DND-41 (cell line): ENCODE results near the gene FASTKD3.

Experiments used
- ATAC-seq: fragments of 200-7000 bp; cut with Tn5 transposase; 3 replicates; pipeline ENCODE4 v1.9.1; 2021; ENCODE audit warnings: low read depth; ENCODE audit not compliant: insufficient read depth
- DNase-seq: peaks from one replicate; pipeline ENCODE4 v3.0.0-alpha.2; 2020
- H2AFZ ChIP-seq: 2 replicates; pipeline ENCODE4 v1.6.0; 2012; ENCODE audit warnings: low read depth, low read length
- H3K27ac ChIP-seq: 2 replicates; pipeline ENCODE4 v1.5.1; 2012; ENCODE audit warnings: low read length, inconsistent platforms
- H3K27me3 ChIP-seq: fragments of 200-600 bp; sonication (generic); 2 replicates; pipeline ENCODE4 v1.6.0; 2012; ENCODE audit warnings: low read length, mild to moderate bottlenecking, inconsistent platforms; ENCODE audit not compliant: insufficient read depth, poor library complexity
- H3K36me3 ChIP-seq: 2 replicates; pipeline ENCODE4 v1.5.1; 2012; ENCODE audit warnings: low read length, inconsistent platforms; ENCODE audit not compliant: insufficient read depth
- H3K4me1 ChIP-seq: 2 replicates; pipeline ENCODE4 v1.5.1; 2012; ENCODE audit warnings: mild to moderate bottlenecking, low read length; ENCODE audit not compliant: insufficient read depth
- H3K4me2 ChIP-seq: 2 replicates; pipeline ENCODE4 v1.6.0; 2012; ENCODE audit warnings: mild to moderate bottlenecking, moderate library complexity, low read length, inconsistent platforms; ENCODE audit not compliant: insufficient read depth
- H3K4me3 ChIP-seq, 2 experiments: fragments of 200-600 bp in 1 of 2; shearing (Covaris generic) in 1 of 2; 2 replicates each; pipeline ENCODE4 v1.5.1; 2012 to 2016; ENCODE audit warnings: inconsistent platforms in 2 of 2, low read length in 2 of 2, mild to moderate bottlenecking in 2 of 2, low read depth in 1 of 2, moderate library complexity in 1 of 2
- H3K79me2 ChIP-seq: 2 replicates; pipeline ENCODE4 v1.6.0; 2012; ENCODE audit warnings: low read length, inconsistent platforms; ENCODE audit not compliant: insufficient read depth
- H3K9ac ChIP-seq: 2 replicates; pipeline ENCODE4 v1.6.0; 2012; ENCODE audit warnings: low read depth, mild to moderate bottlenecking, inconsistent platforms, low read length, moderate library complexity
- H3K9me3 ChIP-seq: 2 replicates; pipeline ENCODE4 v1.5.1; 2012; ENCODE audit warnings: low read length, moderate library complexity, mild to moderate bottlenecking, inconsistent platforms; ENCODE audit not compliant: insufficient read depth, severe bottlenecking
- H4K20me1 ChIP-seq: 2 replicates; pipeline ENCODE4 v1.6.0; 2012; ENCODE audit warnings: low read length; ENCODE audit not compliant: insufficient read depth
- EZH2 ChIP-seq: IDR thresholded peaks from 3 replicates; pipeline ENCODE4 v1.6.1; 2012; ENCODE audit warnings: borderline replicate concordance, low read depth, mild to moderate bottlenecking, moderate library complexity, low read length, inconsistent platforms; ENCODE audit not compliant: severe bottlenecking
- TF ChIP-seq, protein P1 (sequence below): IDR thresholded peaks from 2 replicates; pipeline ENCODE4 v1.5.1; 2012; ENCODE audit warnings: borderline replicate concordance, low read length, moderate library complexity, mild to moderate bottlenecking; ENCODE audit not compliant: poor library complexity, severe bottlenecking; ENCODE audit errors: extremely low read depth

Gene FASTKD3

DNA sequence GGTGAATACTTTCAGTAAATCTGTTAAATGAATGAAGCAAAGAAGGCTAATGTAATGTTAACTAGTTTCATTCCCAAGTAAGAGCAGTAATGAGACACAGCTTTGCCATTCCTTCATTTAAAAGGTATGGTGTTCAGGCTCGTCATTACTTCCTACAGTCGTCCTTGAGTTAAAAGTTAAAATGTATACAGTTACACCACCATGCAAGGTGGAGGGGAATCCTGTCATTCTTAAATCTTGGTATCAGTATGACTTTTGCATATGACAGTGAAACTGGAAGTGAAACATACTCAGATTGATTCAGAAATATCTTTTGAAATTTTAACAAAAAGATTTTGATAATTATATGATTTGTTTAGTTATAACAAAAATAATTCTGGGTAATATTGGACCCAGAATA, 26.0 kb upstream of the FASTKD3 start:
- no peak overlapping the region for H2AFZ ChIP-seq
- no peaks in the 10 kb centered on the region for H3K4me1 ChIP-seq
- no peak overlapping the region for H3K4me2 ChIP-seq
- no peaks in the 10 kb centered on the region for H3K27me3 ChIP-seq
- H3K4me3 ChIP-seq, result no peak overlapping the region
- no peak overlapping the region for H3K9ac ChIP-seq
- ATAC-seq, result no peak
- no peaks in the 10 kb centered on the region for H3K9me3 ChIP-seq
- H3K79me2 ChIP-seq, result no peaks in the 10 kb centered on the region
- H4K20me1 ChIP-seq, result no peaks in the 10 kb centered on the region
- H3K36me3 ChIP-seq, result peaks cover 89% of the 10 kb centered on the region
- no peak overlapping the region for H3K27ac ChIP-seq
- no peak for DNase-seq
- no peak for TF ChIP-seq EZH2
- TF ChIP-seq, protein P1, sequence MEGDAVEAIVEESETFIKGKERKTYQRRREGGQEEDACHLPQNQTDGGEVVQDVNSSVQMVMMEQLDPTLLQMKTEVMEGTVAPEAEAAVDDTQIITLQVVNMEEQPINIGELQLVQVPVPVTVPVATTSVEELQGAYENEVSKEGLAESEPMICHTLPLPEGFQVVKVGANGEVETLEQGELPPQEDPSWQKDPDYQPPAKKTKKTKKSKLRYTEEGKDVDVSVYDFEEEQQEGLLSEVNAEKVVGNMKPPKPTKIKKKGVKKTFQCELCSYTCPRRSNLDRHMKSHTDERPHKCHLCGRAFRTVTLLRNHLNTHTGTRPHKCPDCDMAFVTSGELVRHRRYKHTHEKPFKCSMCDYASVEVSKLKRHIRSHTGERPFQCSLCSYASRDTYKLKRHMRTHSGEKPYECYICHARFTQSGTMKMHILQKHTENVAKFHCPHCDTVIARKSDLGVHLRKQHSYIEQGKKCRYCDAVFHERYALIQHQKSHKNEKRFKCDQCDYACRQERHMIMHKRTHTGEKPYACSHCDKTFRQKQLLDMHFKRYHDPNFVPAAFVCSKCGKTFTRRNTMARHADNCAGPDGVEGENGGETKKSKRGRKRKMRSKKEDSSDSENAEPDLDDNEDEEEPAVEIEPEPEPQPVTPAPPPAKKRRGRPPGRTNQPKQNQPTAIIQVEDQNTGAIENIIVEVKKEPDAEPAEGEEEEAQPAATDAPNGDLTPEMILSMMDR, result no peak

DNA sequence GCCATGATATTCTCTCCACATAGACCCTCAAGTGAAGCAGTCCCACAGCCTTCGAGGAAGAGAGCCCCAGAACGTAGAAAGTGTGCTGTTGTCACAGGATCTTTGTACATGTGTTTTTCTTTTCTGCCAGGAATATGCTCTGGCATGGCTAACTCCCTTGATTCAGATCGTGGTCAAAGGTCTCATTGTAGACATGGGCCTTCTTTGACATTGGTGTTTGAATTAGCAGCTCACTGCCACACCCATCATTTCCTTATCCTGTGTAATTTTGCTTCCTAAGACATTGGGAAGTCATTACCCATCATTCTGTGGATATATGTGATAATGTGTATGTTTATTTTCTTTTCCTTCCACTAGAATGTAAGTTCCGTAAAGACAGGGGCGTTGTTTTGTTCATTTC, 25.6 kb upstream of the FASTKD3 start:
- H3K79me2 ChIP-seq, result no peaks in the 10 kb centered on the region
- no peaks in the 10 kb centered on the region for H4K20me1 ChIP-seq
- DNase-seq (no peak), ATAC-seq (no peak)
- H3K4me3 ChIP-seq, result no peak overlapping the region
- H3K27ac ChIP-seq, result no peak overlapping the region
- H3K27me3 ChIP-seq, result no peaks in the 10 kb centered on the region
- H2AFZ ChIP-seq, result no peak overlapping the region
- TF ChIP-seq, protein P1, result no peak
- TF ChIP-seq EZH2, result no peak
- H3K4me2 ChIP-seq, result no peak overlapping the region
- H3K9me3 ChIP-seq, result no peaks in the 10 kb centered on the region
- H3K9ac ChIP-seq, result no peak overlapping the region
- H3K4me1 ChIP-seq, result no peaks in the 10 kb centered on the region
- peaks cover 90% of the 10 kb centered on the region for H3K36me3 ChIP-seq

DNA sequence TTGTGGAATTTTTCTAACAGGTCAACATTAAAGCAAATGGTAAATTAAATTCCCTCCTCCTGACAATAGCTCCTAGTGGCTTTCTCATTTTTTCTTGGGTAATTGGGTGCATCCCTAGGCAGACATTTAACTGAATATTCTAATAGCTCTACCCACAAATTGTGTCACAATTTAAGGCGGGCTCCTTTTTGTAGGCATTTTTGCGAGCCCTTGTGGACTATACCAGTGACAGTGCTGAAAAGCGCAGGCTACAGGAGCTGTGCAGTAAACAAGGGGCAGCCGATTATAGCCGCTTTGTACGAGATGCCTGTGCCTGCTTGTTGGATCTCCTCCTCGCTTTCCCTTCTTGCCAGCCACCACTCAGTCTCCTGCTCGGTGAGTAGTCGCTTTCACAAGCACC, 20.1 kb upstream of the FASTKD3 start:
- Histone ChIP-seq H3K4me1 (no peaks in the 10 kb centered on the region), H3K27me3 (no peaks in the 10 kb centered on the region), H4K20me1 (no peaks in the 10 kb centered on the region), H3K9me3 (no peaks in the 10 kb centered on the region), H2AFZ (no peak overlapping the region), H3K9ac (no peak overlapping the region), H3K27ac (no peak overlapping the region), H3K79me2 (no peaks in the 10 kb centered on the region), H3K4me3 (no peak overlapping the region), H3K36me3 (peaks cover 85% of the 10 kb centered on the region), H3K4me2 (no peak overlapping the region)
- TF ChIP-seq EZH2, result no peak
- TF ChIP-seq, protein P1, result no peak
- ATAC-seq (no peak), DNase-seq (no peak)

DNA sequence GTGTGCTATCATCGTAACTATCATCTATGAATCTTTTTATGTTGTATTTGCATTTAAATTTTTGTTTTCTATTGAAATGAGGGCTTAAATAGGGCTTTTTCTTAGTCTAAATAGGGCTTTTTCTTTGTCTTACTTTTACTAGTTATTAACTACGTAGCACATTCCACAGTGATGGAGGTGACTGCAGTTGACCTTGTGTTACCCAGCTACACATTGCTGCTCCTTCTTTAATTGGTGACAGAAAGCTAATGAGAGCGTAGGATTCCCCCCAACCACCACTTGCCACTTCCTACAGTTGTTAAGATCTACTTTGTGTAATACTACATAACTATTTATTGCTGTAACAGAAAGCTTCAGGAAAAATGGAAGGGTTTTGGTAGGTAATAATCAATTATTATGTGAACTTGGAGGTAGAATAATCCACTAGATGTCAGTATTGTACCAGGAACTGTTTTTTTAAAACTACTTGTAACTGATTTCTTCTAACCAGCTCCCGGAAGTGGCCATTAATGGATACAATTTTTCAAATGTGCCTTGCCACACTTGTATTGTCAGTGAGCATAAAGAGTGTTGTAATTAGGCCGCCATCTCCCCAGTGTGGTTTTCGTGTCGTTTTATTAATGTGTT, 18.1 kb upstream of the FASTKD3 start:
- ATAC-seq (peak; percentile 52; the same call in 1 of the 3 replicates), DNase-seq (no peak)
- no peak overlapping the region for H3K4me2 ChIP-seq
- H3K9me3 ChIP-seq, result no peaks in the 10 kb centered on the region
- H2AFZ ChIP-seq, result no peak overlapping the region
- H3K36me3 ChIP-seq, result peaks cover 85% of the 10 kb centered on the region
- peak overlapping the region; percentile 26; the same call in 1 of the 2 replicates for H3K27ac ChIP-seq
- H3K4me1 ChIP-seq, result no peaks in the 10 kb centered on the region
- peaks cover under 1% of the 10 kb centered on the region for H3K79me2 ChIP-seq
- no peak overlapping the region for H3K4me3 ChIP-seq
- no peak for TF ChIP-seq EZH2
- TF ChIP-seq, protein P1, result peak; percentile 65
- no peak overlapping the region for H3K9ac ChIP-seq
- H3K27me3 ChIP-seq, result no peaks in the 10 kb centered on the region
- peaks cover 4% of the 10 kb centered on the region; the same call in 1 of the 2 replicates for H4K20me1 ChIP-seq
